Activated CD8-positive, alpha-beta memory T cell treated with anti-CD3 and anti-CD28 coated beads, Interleukin-2, amount 50 U/mL, for 48 hours (primary cell): ENCODE data around the gene RASA2.

Source experiments
- DNase-seq: peaks from one replicate; pipeline ENCODE4 v3.0.0-alpha.2; 2020

Gene RASA2

GRCh38 chr3:141648055-141648910 lies 161.5 kb downstream of the RASA2 start:
- DNase-seq: no peak

- DNase-seq: no peak
Observed at GRCh38 chr3:141649871-141650270, 163.0 kb downstream of the RASA2 start.

GRCh38 chr3:141650783-141651182 lies 164.0 kb downstream of the RASA2 start:
- DNase-seq: no peak

GRCh38 chr3:141651409-141651808 lies 164.6 kb downstream of the RASA2 start:
- no peak for DNase-seq

DNA sequence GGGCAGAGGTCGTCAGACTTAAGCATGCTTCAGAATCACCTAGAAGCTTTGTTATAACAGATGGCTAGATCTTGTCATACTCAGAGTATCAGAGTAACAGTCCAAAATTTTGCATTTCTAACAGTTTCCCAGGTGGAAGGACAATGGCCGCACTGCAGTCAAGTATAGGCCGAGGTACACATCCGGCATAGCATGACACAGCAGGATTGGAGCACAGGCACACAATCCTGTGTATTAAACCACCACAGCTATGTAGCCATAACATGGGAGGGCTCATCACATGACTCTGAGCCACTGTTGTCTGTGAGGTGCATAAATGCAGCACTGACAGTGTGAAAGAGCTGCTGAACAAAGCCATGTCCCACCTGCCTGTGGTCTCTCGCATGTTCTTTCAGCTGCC lies 165.5 kb downstream of the RASA2 start:
- DNase-seq: no peak

GRCh38 chr3:141653847-141654246 lies 167.0 kb downstream of the RASA2 start:
- DNase-seq: no peak

- no peak for DNase-seq
Observed at GRCh38 chr3:141655801-141656200, 169.0 kb downstream of the RASA2 start.

DNA sequence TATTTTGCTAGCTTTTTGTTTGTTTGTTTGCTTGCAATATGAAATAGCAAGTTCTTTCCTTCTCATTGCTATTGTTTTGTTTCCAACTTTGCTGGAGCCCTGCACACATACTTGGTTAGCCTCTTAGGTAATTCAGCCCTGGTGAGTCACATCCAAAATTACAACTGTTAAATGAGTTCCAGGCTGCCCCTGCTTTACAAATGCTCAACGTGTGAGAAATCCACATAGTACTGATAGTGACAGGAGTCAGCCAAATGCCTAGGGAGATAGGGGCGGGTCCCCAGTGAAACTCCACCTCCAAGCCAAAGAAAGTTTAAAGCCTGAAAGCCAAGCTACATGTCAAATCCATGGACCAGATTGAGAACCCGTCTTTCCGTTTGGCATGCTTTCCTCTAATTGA lies 169.9 kb downstream of the RASA2 start:
- DNase-seq: no peak

DNA sequence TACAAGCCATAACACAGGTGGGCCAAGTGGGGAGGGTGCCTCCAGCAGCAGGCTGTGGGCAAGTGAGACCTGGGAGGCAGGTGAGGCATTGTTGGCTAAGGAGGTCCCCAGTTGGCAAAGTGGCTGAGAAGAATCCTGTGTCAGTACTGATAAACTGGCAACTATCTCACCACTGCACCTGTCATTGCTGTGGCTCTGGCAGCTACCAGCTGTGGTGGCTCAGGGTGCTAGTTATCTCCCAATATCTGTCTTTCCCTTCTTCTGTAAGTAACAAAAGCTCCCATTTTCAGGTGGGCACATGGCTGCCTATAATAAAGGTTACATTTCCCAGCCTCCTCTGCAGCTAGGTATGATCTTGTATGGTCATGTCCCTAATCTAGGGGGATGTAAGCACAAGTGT lies 170.7 kb downstream of the RASA2 start:
- DNase-seq: no peak

- DNase-seq: peak; percentile 61
Observed at GRCh38 chr3:141659821-141660613, 173.2 kb downstream of the RASA2 start.

GRCh38 chr3:141660614-141660947 lies 173.8 kb downstream of the RASA2 start:
- no peak for DNase-seq

DNA sequence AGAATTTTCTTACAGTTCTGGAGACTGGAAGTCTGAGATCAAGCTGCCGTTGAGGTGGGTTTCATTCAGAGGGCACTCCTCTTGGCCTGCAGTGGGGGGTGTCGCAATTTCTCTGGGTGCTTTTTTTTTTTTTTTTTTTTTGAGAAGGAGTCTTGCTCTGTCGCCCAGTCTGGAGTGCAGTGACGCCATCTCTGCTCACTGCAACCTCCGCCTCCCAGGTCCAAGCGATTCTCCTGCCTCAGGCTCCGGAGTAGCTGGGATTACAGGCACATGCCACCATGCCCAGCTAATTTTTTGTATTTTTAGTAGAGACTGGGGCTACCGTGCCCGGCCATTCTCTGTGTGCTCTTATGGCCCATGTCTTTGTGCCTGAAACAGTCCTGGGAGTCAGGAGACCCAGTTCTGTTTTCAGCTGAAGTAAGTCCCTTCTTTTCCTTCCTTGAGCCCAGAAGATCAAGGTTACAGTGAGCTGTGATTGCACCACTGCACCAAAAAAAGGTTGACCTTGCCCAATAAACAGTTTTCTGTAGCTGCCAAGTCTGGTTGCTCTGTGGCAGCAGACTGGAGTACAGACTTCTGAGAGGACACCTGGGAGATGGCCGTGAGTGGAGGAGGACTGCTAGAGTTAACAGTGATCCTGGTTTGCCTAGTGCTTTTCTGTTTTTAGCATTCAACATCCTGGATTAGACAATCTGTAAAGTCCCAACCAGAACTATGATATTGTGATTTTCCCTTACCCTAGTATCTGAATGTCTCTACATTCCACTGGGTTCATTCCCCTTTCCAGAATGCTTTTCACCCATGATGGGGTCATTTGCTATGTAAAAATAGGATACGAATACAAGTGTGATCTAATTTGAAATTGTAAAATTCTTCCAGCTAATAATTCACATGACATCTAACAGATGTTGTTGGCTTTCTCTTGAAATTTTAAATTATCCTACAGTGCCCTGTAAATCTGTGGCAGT lies 174.7 kb downstream of the RASA2 start:
- DNase-seq: no peak

- DNase-seq: no peak
Observed at GRCh38 chr3:141663993-141664392, 177.2 kb downstream of the RASA2 start.
